ENCODE results near the gene TMEM183A.

Gene TMEM183A

GRCh38 chr1:203046984-203047630, 39.9 kb downstream of the TMEM183A start:
- DNase-seq, result no peak

DNA sequence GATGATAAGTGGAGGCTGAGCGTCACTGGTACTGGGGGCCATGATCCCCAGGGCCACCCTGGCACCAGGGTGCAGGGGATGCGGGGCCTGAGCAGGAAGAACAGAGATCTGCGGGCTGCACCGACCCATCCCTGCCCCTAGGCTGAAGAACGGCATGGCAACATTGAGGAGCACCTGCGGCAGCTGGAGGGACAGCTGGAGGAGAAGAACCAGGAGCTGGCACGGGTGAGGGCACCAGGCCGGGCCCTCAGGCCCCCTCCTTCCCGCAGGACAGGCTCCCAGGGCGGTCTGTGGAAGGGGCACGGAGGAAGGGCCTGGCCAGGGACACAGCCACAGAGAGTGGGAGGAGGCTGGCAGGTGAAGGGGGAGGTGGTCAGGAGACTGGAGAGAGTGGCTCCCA, 40.9 kb downstream of the TMEM183A start:
- DNase-seq, result no peak

- DNase-seq, result no peak
Measured at GRCh38 chr1:203048555-203049051, 41.4 kb downstream of the TMEM183A start.

DNA sequence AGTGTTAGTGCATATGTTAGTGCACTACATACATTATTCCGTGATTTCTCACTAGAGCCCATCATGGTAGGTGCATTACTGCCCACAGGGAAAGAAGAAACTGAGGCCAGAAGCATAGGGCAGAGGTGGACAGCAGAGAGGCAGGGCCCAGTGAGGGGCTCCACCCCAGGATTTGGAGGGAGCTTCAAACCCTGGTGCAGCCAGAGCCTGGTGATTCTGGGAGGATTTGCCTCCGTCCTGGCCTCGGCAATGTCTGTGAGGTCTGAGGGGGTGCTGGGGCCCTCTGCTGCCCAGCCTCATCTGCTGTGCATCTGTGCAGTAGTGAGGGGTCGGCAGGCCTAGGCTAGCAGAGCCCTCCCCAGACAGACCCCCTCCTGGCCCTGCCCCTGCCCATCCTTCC, 41.9 kb downstream of the TMEM183A start:
- no peak for DNase-seq

DNA sequence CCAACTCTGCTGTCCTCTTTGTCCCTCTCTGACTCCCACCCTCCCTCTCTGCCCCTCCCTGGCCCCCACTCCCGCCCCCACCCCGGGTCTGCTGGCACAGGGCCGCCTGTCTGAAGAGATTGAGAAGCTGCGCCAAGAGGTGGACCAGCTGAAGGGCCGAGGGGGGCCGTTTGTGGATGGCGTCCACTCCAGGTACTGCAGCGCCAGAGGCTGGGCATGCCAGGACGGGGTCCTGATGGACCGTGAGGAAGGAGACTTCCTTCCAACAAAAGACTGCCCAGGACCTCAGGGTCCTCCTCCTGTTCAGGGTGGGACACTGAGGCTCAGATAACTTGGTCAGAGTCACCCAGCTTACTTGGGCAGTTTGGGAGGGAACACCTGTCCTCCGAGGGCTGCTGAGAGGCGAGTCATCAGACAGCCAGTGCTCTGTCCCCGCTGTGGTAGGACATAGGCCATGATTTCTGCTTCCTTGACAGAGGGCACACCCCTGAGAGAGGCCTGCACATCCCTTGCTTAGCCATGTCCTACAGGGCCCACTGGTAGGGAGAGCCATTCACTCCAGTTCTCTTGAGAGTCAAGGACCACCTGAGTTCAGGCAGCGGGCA, 42.5 kb downstream of the TMEM183A start:
- DNase-seq, result no peak

GRCh38 chr1:203050826-203051225, 43.7 kb downstream of the TMEM183A start:
- no peak for DNase-seq

GRCh38 chr1:203051841-203052324, 44.7 kb downstream of the TMEM183A start:
- peak in 1 of 2 experiments; percentile 12 for DNase-seq

DNA sequence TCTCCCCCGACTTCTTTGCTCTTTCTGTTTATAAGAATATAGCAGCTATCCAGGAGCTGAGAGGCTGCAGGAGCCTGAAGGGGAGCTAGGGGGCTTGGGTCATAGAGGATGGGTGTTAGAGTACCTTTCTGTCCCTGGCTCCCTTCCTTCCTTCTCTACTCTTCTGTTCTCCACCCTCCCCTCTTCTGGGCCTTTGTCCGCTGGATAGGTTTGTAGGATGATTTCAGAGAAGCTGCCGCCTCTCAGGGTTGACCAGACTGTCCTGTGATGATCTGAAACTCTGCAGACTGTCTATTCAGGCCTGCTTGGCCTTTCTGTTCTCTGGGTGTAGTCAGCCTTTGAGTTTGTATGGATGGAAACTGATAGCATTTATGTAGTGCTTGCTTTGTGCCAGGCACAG, 45.4 kb downstream of the TMEM183A start:
- DNase-seq, result no peak

- DNase-seq, result no peak
Measured at GRCh38 chr1:203054184-203054583, 47.0 kb downstream of the TMEM183A start.

DNA sequence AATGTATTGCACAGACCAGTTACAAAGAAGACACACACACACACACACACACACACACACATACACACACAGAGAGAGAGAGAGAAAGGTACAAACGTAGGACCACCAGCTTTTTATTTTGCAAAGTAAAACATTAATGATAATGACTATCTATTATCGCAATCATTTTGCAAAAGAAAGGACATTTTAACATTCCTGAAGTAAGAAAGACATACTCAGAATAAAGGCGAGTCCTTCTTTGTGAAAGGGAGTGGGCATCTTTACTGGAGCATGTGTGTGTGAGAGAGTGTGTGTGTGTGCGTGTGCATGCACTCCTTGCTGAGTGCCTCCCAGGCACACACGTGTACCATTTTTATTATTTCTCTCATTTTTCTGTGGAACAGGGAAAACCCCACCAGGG, 47.5 kb downstream of the TMEM183A start:
- DNase-seq, result no peak

DNA sequence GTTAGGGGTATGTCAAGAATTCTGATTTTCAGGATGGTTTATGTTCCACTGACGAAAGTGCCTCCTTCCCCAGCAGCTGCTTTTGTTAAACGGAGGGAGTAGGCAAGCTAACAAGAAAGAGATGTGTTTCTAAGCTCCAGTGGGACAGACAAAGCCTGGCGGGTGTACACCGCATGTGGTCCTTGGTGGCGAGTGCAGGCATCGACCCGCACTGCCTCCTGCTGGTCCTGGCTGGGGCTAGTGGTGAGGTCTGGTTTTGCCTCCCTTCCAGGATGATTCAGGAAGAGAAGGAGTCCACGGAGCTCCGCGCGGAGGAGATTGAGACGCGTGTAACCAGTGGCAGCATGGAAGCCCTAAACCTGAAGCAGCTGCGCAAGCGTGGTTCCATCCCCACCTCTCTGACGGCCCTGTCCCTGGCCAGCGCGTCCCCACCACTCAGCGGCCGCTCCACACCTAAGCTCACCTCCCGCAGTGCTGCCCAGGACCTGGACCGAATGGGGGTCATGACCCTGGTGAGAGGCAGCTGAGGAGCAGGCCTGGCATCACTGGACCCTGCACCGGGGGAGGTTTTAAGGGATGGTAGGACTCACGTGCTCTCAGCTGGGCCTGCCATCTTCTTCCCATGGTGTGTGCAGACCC, 48.1 kb downstream of the TMEM183A start:
- DNase-seq, result no peak

DNA sequence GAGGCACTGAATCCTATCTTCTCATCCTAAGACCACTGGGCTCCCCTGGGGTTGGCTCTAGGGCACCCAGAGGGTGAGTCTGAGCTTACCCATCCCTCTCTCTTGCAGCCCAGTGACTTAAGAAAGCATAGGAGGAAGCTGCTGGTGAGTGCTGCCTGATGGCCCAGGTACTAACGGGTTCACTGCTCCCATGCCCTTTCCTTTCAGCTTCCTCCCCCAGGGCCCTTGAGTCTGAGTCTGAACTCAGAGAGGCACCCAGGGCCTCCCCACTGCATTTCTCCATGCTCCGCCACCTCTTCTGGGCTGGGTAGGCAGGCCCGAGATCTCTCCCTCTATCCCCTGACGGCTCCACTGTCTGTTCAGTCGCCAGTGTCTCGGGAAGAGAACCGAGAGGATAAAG, 48.8 kb downstream of the TMEM183A start:
- no peak for DNase-seq

GRCh38 chr1:203056516-203056915, 49.3 kb downstream of the TMEM183A start:
- no peak for DNase-seq

DNA sequence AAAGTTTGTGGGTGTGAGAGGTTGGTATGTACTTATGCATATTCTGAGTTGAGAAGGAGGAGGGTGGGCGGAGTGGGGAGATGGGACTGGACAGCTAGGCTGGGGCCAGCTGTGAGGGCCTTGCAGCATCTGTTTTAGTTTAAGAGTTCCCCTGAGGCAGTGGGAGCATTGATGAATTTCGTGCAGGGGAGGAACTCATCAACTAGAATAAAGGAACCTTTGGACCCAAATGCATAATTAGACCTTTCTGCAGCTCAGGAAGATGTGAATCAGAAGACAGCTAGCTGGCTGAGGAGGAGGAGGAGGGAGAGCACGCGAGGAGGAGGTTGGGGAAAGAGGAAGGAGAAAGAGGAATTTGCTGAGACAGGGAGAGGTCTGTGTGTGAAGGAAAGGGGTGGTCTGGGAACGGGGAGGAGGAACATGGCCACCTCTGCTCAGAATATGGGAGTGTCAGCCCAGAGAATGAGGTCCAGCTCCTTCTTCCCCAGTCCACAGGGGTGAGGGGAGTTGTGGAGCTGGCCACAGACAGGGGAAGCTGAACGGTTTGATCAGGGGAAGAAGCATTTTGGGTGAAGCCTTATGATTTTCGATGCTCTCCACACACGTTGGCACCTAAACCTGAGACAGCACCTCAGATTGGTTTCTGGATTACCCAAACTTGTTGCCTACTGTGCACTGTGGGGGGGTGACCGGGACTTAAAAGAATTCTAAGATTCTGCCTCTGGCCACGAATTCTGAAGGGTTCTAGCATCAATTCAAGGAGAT, 50.9 kb downstream of the TMEM183A start:
- DNase-seq, result no peak

- no peak for DNase-seq
Measured at GRCh38 chr1:203058676-203058935, 51.4 kb downstream of the TMEM183A start.

- no peak for DNase-seq
Measured at GRCh38 chr1:203059485-203059884, 52.3 kb downstream of the TMEM183A start.

DNA sequence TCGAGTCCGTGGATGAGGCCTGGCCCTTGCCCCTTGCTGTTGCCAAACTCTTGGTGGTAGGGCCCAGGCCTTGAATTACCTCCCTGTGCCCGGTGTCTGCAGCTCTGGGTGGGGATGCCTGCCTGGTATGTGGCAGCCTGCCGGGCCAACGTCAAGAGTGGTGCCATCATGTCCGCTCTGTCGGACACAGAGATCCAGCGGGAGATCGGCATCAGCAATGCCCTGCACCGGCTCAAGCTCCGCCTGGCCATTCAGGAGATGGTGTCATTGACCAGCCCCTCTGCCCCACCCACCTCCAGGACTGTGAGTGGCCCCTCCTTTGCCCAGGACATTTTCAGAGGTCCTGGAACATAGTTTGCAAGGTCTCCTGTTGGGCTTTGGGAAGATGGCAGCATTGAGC, 52.9 kb downstream of the TMEM183A start:
- DNase-seq, result no peak

DNA sequence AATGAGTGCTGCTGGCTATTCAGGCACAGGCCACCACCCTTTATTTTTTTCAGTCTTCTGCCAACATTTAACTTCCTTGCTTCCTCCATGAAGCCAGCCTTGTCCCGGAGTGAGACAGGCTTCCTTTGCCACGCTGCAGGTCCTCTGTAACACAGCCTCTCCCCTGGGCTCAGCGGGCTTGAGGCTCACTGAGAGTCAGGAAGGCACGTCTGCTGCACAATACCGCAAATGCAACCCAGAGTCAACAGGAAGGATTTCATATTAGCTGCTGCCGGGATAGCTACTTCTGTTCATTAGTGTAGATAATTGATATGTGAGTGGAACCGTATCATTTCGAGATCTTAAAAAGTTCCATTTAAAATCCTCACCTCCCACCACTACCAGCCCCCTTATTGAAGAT, 56.1 kb downstream of the TMEM183A start:
- no peak for DNase-seq

DNA sequence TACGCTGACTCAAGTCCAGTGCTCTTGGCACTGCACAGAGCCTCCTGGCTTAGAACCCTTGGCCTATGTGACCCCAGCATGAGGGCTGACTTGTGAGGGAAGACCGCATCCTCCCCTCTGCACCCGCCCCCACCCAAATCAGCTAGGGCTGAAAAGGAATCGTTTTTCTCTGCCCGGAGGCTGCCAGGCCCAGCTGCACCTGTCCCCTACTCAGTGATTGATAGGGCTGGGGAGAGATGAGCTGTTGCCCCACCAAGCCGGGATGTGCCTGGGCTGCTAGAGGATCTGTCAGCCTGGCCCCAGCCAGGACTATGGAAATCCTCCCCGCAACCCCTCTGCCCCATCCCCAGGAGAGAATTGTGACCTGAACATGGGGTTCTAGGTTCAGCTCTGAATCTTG, 58.0 kb downstream of the TMEM183A start:
- no peak for DNase-seq

GRCh38 chr1:203065986-203066385, 58.8 kb downstream of the TMEM183A start:
- no peak for DNase-seq

GRCh38 chr1:203066965-203067364, 59.8 kb downstream of the TMEM183A start:
- DNase-seq, result no peak

- DNase-seq, result no peak
Measured at GRCh38 chr1:203069030-203069747, 62.0 kb downstream of the TMEM183A start.

DNA sequence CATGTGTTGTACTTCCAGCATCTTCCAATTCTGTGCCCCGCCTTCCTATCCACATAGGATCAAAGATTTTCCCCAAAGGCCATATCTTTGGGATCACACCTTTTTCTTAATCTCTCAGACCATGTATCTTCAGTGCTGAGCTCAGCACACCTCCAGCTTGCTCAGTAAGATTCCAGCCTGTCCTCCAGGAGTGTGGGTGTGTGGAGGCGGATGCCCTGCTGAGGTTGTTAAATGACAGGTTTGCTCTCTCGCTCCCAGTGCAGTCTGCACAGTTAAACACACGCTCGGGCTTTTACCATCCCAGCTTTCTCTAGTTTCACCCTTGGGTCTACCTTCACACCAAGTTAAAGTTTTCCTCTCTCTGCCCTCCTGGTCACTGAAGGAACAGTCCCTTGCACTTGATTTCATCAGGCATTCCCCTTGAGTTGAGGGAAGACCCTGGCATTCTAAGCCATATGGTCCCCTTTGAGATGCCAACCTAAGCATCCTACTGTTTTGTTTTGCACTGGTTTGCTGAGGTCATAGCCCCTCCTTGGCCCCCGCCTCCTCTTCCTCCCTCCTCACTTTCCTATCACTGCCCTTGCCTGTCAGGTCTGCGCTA, 64.9 kb downstream of the TMEM183A start:
- no peak for DNase-seq

Measured in NCI-H446 (cell line).